GM21526 (cell line): ENCODE data around the gene LRMDA.
"Not testable (repeated sequence)": the region's sequence is repeated elsewhere in the genome, so short reads cannot be mapped to it uniquely, and the experiment has no call there.

ENCODE experiments used
- ATAC-seq: cut with Tn5 transposase; IDR thresholded peaks from one replicate; pipeline ENCODE4 v1.9.1; 2021; ENCODE audit warnings: moderate library complexity; ENCODE audit not compliant: unreplicated experiment, low FRiP score

LRMDA gene

GRCh38 chr10:76560338-76560737, 1128.9 kb downstream of the LRMDA start:
- no peak for ATAC-seq

- no peak for ATAC-seq
Observed at GRCh38 chr10:76563286-76563685, 1131.9 kb downstream of the LRMDA start.

DNA sequence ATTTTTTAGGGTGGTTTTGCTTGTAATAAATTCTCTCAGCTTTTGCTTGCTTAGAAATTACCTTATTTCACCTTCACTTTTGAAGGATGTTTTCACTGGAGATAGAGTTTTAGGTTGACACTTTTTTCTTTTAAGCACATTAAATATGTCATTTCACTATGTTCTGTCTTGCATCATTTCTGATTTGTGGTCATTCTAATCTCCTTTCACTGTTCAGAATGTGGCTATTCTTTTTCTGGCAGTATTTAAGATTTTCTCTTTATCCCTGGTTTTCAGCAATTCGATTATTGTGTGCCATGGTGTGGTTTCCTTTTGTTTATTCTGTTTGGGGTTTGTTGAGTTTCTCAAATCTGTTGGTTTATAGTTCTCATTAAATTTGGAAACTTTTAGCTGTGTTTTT, 1140.6 kb downstream of the LRMDA start:
- no peak for ATAC-seq

DNA sequence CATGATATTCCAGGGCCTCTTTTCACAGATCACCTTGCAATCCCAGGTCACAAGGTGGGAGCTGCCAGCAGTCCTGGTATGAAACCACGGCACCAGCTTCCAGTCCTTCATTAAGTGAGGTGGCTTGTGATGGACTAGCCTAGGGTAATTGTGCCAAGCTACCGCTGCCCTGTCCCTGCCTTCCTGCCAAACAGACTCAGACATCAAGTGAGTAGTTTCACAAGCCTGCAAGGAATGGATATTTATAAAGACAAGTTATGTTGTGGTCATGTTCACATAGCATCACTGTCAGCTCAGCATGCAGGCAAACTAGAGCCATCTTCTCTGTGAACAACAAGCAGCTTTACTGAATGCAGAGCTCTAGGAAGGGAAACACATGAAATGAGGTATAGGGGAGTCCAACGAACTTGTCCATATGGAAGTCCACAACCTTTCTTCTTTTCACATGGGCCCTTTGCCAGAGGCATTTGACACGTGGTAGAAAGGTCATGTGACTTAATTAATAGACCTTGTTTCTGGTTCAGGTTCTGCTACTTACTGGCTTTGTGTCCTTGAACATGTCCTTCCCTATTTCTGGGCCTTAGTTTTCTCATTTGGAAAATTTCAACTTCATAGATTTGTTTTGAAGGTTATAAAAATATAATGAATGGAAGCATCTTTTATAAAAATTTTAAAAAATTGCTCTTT, 1145.0 kb downstream of the LRMDA start:
- no peak for ATAC-seq

GRCh38 chr10:76577455-76577854, 1146.0 kb downstream of the LRMDA start:
- ATAC-seq = no peak

DNA sequence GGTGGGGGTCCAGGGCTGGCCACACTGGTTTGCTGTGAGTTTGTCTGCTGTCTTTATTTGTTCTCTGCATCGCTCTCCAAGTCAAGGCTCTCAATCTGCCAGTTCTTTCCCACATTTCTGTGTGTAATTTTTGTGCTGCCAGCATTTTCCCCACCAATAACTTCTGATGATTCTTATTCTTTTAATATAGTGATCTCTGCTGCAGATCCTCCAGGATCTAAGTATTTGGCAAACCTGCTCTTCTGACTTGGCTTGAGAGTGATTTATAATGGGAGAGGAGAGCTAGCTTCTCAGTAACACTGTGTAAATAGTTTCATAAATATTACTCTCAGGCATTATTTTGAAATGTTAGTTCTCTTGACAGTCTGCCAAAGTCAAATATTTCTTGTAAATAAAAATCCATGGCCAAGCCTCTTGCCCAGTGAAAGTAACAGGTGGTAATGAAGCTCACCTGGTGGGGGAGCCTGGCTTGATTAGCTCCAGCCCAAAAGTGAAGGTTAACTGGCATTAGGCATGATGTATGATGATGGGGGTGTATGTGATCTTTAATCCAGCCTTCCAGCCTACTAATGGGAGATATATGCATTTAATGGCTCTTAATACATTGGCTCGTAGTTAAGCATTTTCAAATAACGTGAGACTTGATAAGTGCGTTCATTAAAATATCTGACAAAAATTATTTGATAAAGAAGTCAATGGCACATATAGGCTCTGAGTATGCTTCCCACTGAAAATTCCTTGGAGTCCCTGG, 1150.3 kb downstream of the LRMDA start:
- ATAC-seq = no peak

- ATAC-seq = no peak
Observed at GRCh38 chr10:76582531-76582930, 1151.1 kb downstream of the LRMDA start.

DNA sequence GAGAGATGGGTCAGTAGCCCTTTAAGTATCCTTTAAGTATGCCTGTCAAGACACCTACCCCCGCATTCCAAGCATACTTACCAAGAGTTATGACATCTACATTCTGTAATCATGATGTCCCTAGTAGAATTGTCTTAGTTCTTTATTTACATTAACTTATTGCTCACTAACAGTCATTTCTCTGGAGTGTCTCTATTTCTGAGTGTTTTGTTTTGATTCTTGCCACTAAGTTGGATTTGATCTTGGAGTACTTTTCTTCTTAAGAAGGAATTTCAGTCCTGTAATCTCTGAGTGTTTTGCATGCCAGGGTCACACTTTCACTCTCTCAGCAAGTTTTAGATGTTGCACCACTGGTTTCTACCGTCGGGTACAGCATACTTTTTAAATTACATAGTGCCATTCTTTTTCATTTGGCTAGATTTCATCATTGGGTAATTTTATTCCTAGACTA, 1152.3 kb downstream of the LRMDA start:
- ATAC-seq = no peak

DNA sequence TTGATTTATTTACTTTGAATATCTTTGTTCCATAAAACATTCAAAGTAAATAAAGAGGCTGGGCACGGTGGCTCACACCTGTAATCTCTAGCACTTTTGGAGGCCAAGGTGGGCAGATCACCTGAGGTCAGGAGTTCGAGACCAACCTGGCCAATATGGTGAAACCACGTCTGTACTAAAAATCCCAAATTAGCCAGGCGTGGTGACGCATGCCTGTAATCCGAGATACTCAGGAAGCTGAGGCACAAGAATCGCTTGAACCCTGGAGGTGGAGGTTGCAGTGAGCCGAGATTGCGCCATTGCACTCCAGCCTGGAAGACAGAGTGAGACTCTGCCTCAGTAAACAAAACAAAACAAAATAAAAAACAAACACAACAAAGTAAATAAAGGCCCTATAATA, 1153.0 kb downstream of the LRMDA start:
- not testable (repeated sequence) for ATAC-seq
